Middle frontal gyrus (tissue), 1 donor: ENCODE data around the gene MSMO1.

ENCODE experiments used
- DNase-seq: peaks from one replicate; pipeline ENCODE4 v3.0.0-alpha.2; 2015; ENCODE audit warnings: low spot score; ENCODE audit errors: extremely low spot score

MSMO1 gene

GRCh38 chr4:165359506-165359905, 32.0 kb downstream of the MSMO1 start:
- no peak for DNase-seq

GRCh38 chr4:165360041-165360695, 32.7 kb downstream of the MSMO1 start:
- no peak for DNase-seq

GRCh38 chr4:165360985-165361670, 33.7 kb downstream of the MSMO1 start:
- no peak for DNase-seq

GRCh38 chr4:165361810-165362209, 34.3 kb downstream of the MSMO1 start:
- no peak for DNase-seq

GRCh38 chr4:165364452-165365080, 37.1 kb downstream of the MSMO1 start:
- no peak for DNase-seq

- DNase-seq: no peak
Measured at GRCh38 chr4:165367040-165367439, 39.6 kb downstream of the MSMO1 start.

GRCh38 chr4:165368114-165368513, 40.6 kb downstream of the MSMO1 start:
- no peak for DNase-seq

- DNase-seq: no peak
Measured at GRCh38 chr4:165368567-165368966, 41.1 kb downstream of the MSMO1 start.

- no peak for DNase-seq
Measured at GRCh38 chr4:165369522-165369921, 42.1 kb downstream of the MSMO1 start.

GRCh38 chr4:165370530-165370929, 43.1 kb downstream of the MSMO1 start:
- DNase-seq: no peak

- no peak for DNase-seq
Measured at GRCh38 chr4:165375465-165375864, 48.0 kb downstream of the MSMO1 start.

GRCh38 chr4:165378398-165378744, 50.9 kb downstream of the MSMO1 start:
- no peak for DNase-seq

GRCh38 chr4:165378745-165379677, 51.5 kb downstream of the MSMO1 start, which contains the start of gene CPE:
CPE (plus strand) TSS chr4:165379008; CDS start chr4:165379222, 214 bp downstream.
- DNase-seq: peak; percentile 86

GRCh38 chr4:165379678-165380064, 52.2 kb downstream of the MSMO1 start:
- DNase-seq: no peak

GRCh38 chr4:165380805-165381204, 53.3 kb downstream of the MSMO1 start:
- no peak for DNase-seq

- DNase-seq: no peak
Measured at GRCh38 chr4:165381821-165382373, 54.4 kb downstream of the MSMO1 start.

- DNase-seq: no peak
Measured at GRCh38 chr4:165382640-165383039, 55.2 kb downstream of the MSMO1 start.

GRCh38 chr4:165383591-165384073, 56.2 kb downstream of the MSMO1 start:
- no peak for DNase-seq

GRCh38 chr4:165384186-165384585, 56.7 kb downstream of the MSMO1 start:
- DNase-seq: no peak

- no peak for DNase-seq
Measured at GRCh38 chr4:165384598-165384997, 57.1 kb downstream of the MSMO1 start.

- DNase-seq: no peak
Measured at GRCh38 chr4:165385126-165385525, 57.7 kb downstream of the MSMO1 start.
